SK-N-SH treated with all-trans-retinoic acid at 6 μM for 48 hours (cell line): ENCODE data around the gene PSRC1.

Experiments
- ARNTL ChIP-seq: fragments of 450-650 bp; formaldehyde crosslinking; IDR thresholded peaks from 2 replicates; pipeline ENCODE4 v1.5.0; 2020; ENCODE audit warnings: low read depth, mild to moderate bottlenecking, moderate library complexity, borderline replicate concordance
- CSRNP3 ChIP-seq: fragments of 250-450 bp; sonication (Bioruptor Pico); IDR thresholded peaks from 2 replicates; pipeline ENCODE4 v1.5.1; 2021; ENCODE audit warnings: mild to moderate bottlenecking, moderate library complexity
- ISL1 ChIP-seq: fragments of 250-450 bp; sonication (Bioruptor Pico); IDR thresholded peaks from 2 replicates; pipeline ENCODE4 v2.1.2; 2022; ENCODE audit warnings: mild to moderate bottlenecking, moderate library complexity
- PATZ1 ChIP-seq: fragments of 250-450 bp; sonication (Bioruptor Pico); IDR thresholded peaks from 2 replicates; pipeline ENCODE4 v1.8.0; 2020; ENCODE audit warnings: mild to moderate bottlenecking, moderate library complexity, borderline replicate concordance
- POU6F1 ChIP-seq: fragments of 250-450 bp; sonication (Bioruptor Pico); IDR thresholded peaks from 2 replicates; pipeline ENCODE4 v1.8.0; 2021; ENCODE audit warnings: low read depth, mild to moderate bottlenecking, moderate library complexity, borderline replicate concordance
- RARB ChIP-seq: fragments of 250-450 bp; sonication (Bioruptor Pico); IDR thresholded peaks from 2 replicates; pipeline ENCODE4 v1.8.0; 2021; ENCODE audit warnings: mild to moderate bottlenecking, moderate library complexity
- ZC3H10 ChIP-seq: fragments of 250-450 bp; sonication (Bioruptor Pico); IDR thresholded peaks from 2 replicates; pipeline ENCODE4 v1.5.1; 2021; ENCODE audit warnings: mild to moderate bottlenecking, moderate library complexity
- ZNF70 ChIP-seq: fragments of 450-650 bp; formaldehyde crosslinking; IDR thresholded peaks from 2 replicates; pipeline ENCODE4 v1.5.0; 2020; ENCODE audit warnings: mild to moderate bottlenecking, moderate library complexity

- TF ChIP-seq CSRNP3 (CRISPR knock-in tag) (no peak), RARB (no peak), ARNTL (CRISPR knock-in tag) (no peak), POU6F1 (CRISPR knock-in tag) (no peak), ZC3H10 (no peak), ISL1 (no peak), ZNF70 (no peak), PATZ1 (no peak)
Observed at GRCh38 chr1:109241841-109242345, 41.1 kb downstream of the PSRC1 start.
